ENCODE data around the gene ACRV1. TPM values are rescaled to one million over a fixed set of nuclear protein-coding genes. Genes with fewer than 3 reads are reported as not detected.
A peak's percentile ranks its signal among the peaks of the same experiment; 100 is the strongest.

ACRV1 gene
- total RNA-seq, 1 donor from 2014 or later, result not detected

- peak; percentile 91 for DNase-seq (ENCODE audit: low spot score)
- Mint-ChIP-seq H3K9me3 (ENCODE audit: unreplicated experiment) (no peaks in the 10 kb centered on the region), H3K27me3 (ENCODE audit: unreplicated experiment) (no peaks in the 10 kb centered on the region), H3K4me3 (ENCODE audit: unreplicated experiment) (peak overlapping the region; percentile 94), H3K4me1 (ENCODE audit: unreplicated experiment) (peaks cover 25% of the 10 kb centered on the region), H3K36me3 (ENCODE audit: low read depth, unreplicated experiment) (no peaks in the 10 kb centered on the region), H3K27ac (ENCODE audit: unreplicated experiment) (peak overlapping the region; percentile 96)
- TF ChIP-seq CTCF (IDR thresholded peaks at IDR 0.05; ENCODE audit: unreplicated experiment), result no peak
These were observed 54.9 kb downstream of the ACRV1 start for GRCh38 chr11:125625630-125626287.

GRCh38 chr11:125625225-125625629 is 55.4 kb downstream of the ACRV1 start:
- no peak for DNase-seq (ENCODE audit: low spot score)
- no peak for TF ChIP-seq CTCF (IDR thresholded peaks at IDR 0.05; ENCODE audit: unreplicated experiment)
- H3K27ac Mint-ChIP-seq (ENCODE audit: unreplicated experiment), result peak overlapping the region; percentile 96
- H3K9me3 Mint-ChIP-seq (ENCODE audit: unreplicated experiment), result no peaks in the 10 kb centered on the region
- no peaks in the 10 kb centered on the region for H3K36me3 Mint-ChIP-seq (ENCODE audit: low read depth, unreplicated experiment)
- H3K4me3 Mint-ChIP-seq (ENCODE audit: unreplicated experiment), result peak overlapping the region; percentile 94
- no peaks in the 10 kb centered on the region for H3K27me3 Mint-ChIP-seq (ENCODE audit: unreplicated experiment)
- peaks cover 25% of the 10 kb centered on the region for H3K4me1 Mint-ChIP-seq (ENCODE audit: unreplicated experiment)

GRCh38 chr11:125624756-125625213 is 55.9 kb downstream of the ACRV1 start, which contains the start of gene CHEK1:
TSS of gene CHEK1 (plus strand) at chr11:125625163. CDS start at chr11:125626769, 1,606 bp downstream.
- no peaks in the 10 kb centered on the region for H3K27me3 Mint-ChIP-seq (ENCODE audit: unreplicated experiment)
- peaks cover 25% of the 10 kb centered on the region for H3K4me1 Mint-ChIP-seq (ENCODE audit: unreplicated experiment)
- H3K36me3 Mint-ChIP-seq (ENCODE audit: low read depth, unreplicated experiment), result peaks cover 1% of the 10 kb centered on the region
- H3K4me3 Mint-ChIP-seq (ENCODE audit: unreplicated experiment), result peak within 1 kb of the TSS; percentile 94
- no peak for TF ChIP-seq CTCF (IDR thresholded peaks at IDR 0.05; ENCODE audit: unreplicated experiment)
- DNase-seq (ENCODE audit: low spot score), result no peak
- H3K9me3 Mint-ChIP-seq (ENCODE audit: unreplicated experiment), result no peaks in the 10 kb centered on the region
- peak within 1 kb of the TSS; percentile 96 for H3K27ac Mint-ChIP-seq (ENCODE audit: unreplicated experiment)

- Mint-ChIP-seq H3K9me3 (ENCODE audit: unreplicated experiment) (no peaks in the 10 kb centered on the region), H3K36me3 (ENCODE audit: low read depth, unreplicated experiment) (peaks cover 10% of the 10 kb centered on the region), H3K4me3 (ENCODE audit: unreplicated experiment) (no peak overlapping the region), H3K27me3 (ENCODE audit: unreplicated experiment) (no peaks in the 10 kb centered on the region), H3K27ac (ENCODE audit: unreplicated experiment) (peak overlapping the region; percentile 69), H3K4me1 (ENCODE audit: unreplicated experiment) (peaks cover 25% of the 10 kb centered on the region)
- no peak for DNase-seq (ENCODE audit: low spot score)
- TF ChIP-seq CTCF (IDR thresholded peaks at IDR 0.05; ENCODE audit: unreplicated experiment), result no peak
These were observed 57.6 kb downstream of the ACRV1 start for GRCh38 chr11:125623064-125623463.

- H3K27me3 Mint-ChIP-seq (ENCODE audit: unreplicated experiment), result no peaks in the 10 kb centered on the region
- H3K4me1 Mint-ChIP-seq (ENCODE audit: unreplicated experiment), result peaks cover 19% of the 10 kb centered on the region
- no peak for DNase-seq (ENCODE audit: low spot score)
- H3K27ac Mint-ChIP-seq (ENCODE audit: unreplicated experiment), result no peak overlapping the region
- H3K4me3 Mint-ChIP-seq (ENCODE audit: unreplicated experiment), result no peak overlapping the region
- peaks cover 11% of the 10 kb centered on the region for H3K36me3 Mint-ChIP-seq (ENCODE audit: low read depth, unreplicated experiment)
- H3K9me3 Mint-ChIP-seq (ENCODE audit: unreplicated experiment), result no peaks in the 10 kb centered on the region
- no peak for TF ChIP-seq CTCF (IDR thresholded peaks at IDR 0.05; ENCODE audit: unreplicated experiment)
These were observed 58.7 kb downstream of the ACRV1 start for GRCh38 chr11:125621995-125622394.

Data from endothelial cell (in vitro differentiated cells).